T-helper 1 cell treated with Interleukin-12 subunit alpha and Interleukin-12 subunit beta and Interleukin-4 antibody, amounts not matched to agents 30 μg/mL and 1 μg/mL, for 36 hours (primary cell): ENCODE data around the gene IKBKE.

Experiments
- H3K27ac Mint-ChIP-seq: one replicate; pipeline ENCODE4 v1.8.0; 2021; ENCODE audit warnings: mild to moderate bottlenecking, mixed read lengths
- H3K27me3 Mint-ChIP-seq: one replicate; pipeline ENCODE4 v1.8.0; 2021; ENCODE audit warnings: low read depth, mixed read lengths
- H3K36me3 Mint-ChIP-seq: one replicate; pipeline ENCODE4 v1.8.0; 2021; ENCODE audit warnings: low read depth, mixed read lengths
- H3K4me1 Mint-ChIP-seq: one replicate; pipeline ENCODE4 v1.8.0; 2021; ENCODE audit warnings: low read depth, mixed read lengths
- H3K4me3 Mint-ChIP-seq: one replicate; pipeline ENCODE4 v1.8.0; 2021; ENCODE audit warnings: mild to moderate bottlenecking, moderate library complexity, mixed read lengths
- H3K9me3 Mint-ChIP-seq: one replicate; pipeline ENCODE4 v1.8.0; 2021; ENCODE audit warnings: mixed read lengths

IKBKE gene

GRCh38 chr1:206490771-206491405 is 20.6 kb downstream of the IKBKE start:
- Mint-ChIP-seq H3K9me3 (no peaks in the 10 kb centered on the region), H3K4me1 (peaks cover 19% of the 10 kb centered on the region), H3K27me3 (no peaks in the 10 kb centered on the region), H3K27ac (no peak overlapping the region), H3K4me3 (no peak overlapping the region), H3K36me3 (peaks cover 59% of the 10 kb centered on the region)

GRCh38 chr1:206491616-206492015 is 21.3 kb downstream of the IKBKE start:
- no peaks in the 10 kb centered on the region for H3K9me3 Mint-ChIP-seq
- H3K27ac Mint-ChIP-seq, result no peak overlapping the region
- H3K36me3 Mint-ChIP-seq, result peaks cover 64% of the 10 kb centered on the region
- H3K4me1 Mint-ChIP-seq, result peaks cover 23% of the 10 kb centered on the region
- no peaks in the 10 kb centered on the region for H3K27me3 Mint-ChIP-seq
- H3K4me3 Mint-ChIP-seq, result no peak overlapping the region

- no peak overlapping the region for H3K4me3 Mint-ChIP-seq
- peaks cover 63% of the 10 kb centered on the region for H3K36me3 Mint-ChIP-seq
- peaks cover 27% of the 10 kb centered on the region for H3K4me1 Mint-ChIP-seq
- no peaks in the 10 kb centered on the region for H3K9me3 Mint-ChIP-seq
- H3K27me3 Mint-ChIP-seq, result no peaks in the 10 kb centered on the region
- no peak overlapping the region for H3K27ac Mint-ChIP-seq
These were observed 22.3 kb downstream of the IKBKE start for GRCh38 chr1:206492589-206492988.

GRCh38 chr1:206493279-206493678 is 23.0 kb downstream of the IKBKE start:
- H3K36me3 Mint-ChIP-seq, result peaks cover 61% of the 10 kb centered on the region
- H3K4me3 Mint-ChIP-seq, result no peak overlapping the region
- H3K9me3 Mint-ChIP-seq, result no peaks in the 10 kb centered on the region
- H3K4me1 Mint-ChIP-seq, result peaks cover 22% of the 10 kb centered on the region
- H3K27ac Mint-ChIP-seq, result no peak overlapping the region
- no peaks in the 10 kb centered on the region for H3K27me3 Mint-ChIP-seq

- Mint-ChIP-seq H3K9me3 (no peaks in the 10 kb centered on the region), H3K27ac (no peak overlapping the region), H3K4me3 (no peak overlapping the region), H3K36me3 (peaks cover 61% of the 10 kb centered on the region), H3K27me3 (no peaks in the 10 kb centered on the region), H3K4me1 (peaks cover 25% of the 10 kb centered on the region)
These were observed 24.8 kb downstream of the IKBKE start for GRCh38 chr1:206495011-206495461.

GRCh38 chr1:206495493-206496046 is 25.3 kb downstream of the IKBKE start:
- Mint-ChIP-seq H3K4me3 (no peak overlapping the region), H3K27ac (no peak overlapping the region), H3K27me3 (no peaks in the 10 kb centered on the region), H3K9me3 (no peaks in the 10 kb centered on the region), H3K36me3 (peaks cover 59% of the 10 kb centered on the region), H3K4me1 (peaks cover 24% of the 10 kb centered on the region)

- Mint-ChIP-seq H3K4me3 (no peak overlapping the region), H3K27me3 (no peaks in the 10 kb centered on the region), H3K36me3 (peaks cover 52% of the 10 kb centered on the region), H3K9me3 (no peaks in the 10 kb centered on the region), H3K4me1 (peaks cover 17% of the 10 kb centered on the region), H3K27ac (peak overlapping the region; percentile 72)
These were observed 26.0 kb downstream of the IKBKE start for GRCh38 chr1:206496131-206496793.

GRCh38 chr1:206497363-206497762 is 27.1 kb downstream of the IKBKE start:
- Mint-ChIP-seq H3K4me1 (peaks cover 19% of the 10 kb centered on the region), H3K27ac (peak overlapping the region; percentile 59), H3K4me3 (no peak overlapping the region), H3K36me3 (peaks cover 45% of the 10 kb centered on the region), H3K27me3 (no peaks in the 10 kb centered on the region), H3K9me3 (no peaks in the 10 kb centered on the region)

GRCh38 chr1:206497774-206498173 is 27.5 kb downstream of the IKBKE start:
- Mint-ChIP-seq H3K9me3 (no peaks in the 10 kb centered on the region), H3K36me3 (peaks cover 40% of the 10 kb centered on the region), H3K27ac (no peak overlapping the region), H3K4me1 (peaks cover 19% of the 10 kb centered on the region), H3K4me3 (no peak overlapping the region), H3K27me3 (no peaks in the 10 kb centered on the region)

- Mint-ChIP-seq H3K4me3 (no peak overlapping the region), H3K27me3 (no peaks in the 10 kb centered on the region), H3K9me3 (no peaks in the 10 kb centered on the region), H3K27ac (no peak overlapping the region), H3K36me3 (peaks cover 41% of the 10 kb centered on the region), H3K4me1 (peaks cover 25% of the 10 kb centered on the region)
These were observed 28.4 kb downstream of the IKBKE start for GRCh38 chr1:206498685-206499084.

- H3K4me1 Mint-ChIP-seq, result peaks cover 31% of the 10 kb centered on the region
- H3K27ac Mint-ChIP-seq, result no peak overlapping the region
- no peaks in the 10 kb centered on the region for H3K27me3 Mint-ChIP-seq
- no peaks in the 10 kb centered on the region for H3K9me3 Mint-ChIP-seq
- H3K4me3 Mint-ChIP-seq, result no peak overlapping the region
- peaks cover 39% of the 10 kb centered on the region for H3K36me3 Mint-ChIP-seq
These were observed 29.8 kb downstream of the IKBKE start for GRCh38 chr1:206500046-206500445.

GRCh38 chr1:206501881-206502280 is 31.6 kb downstream of the IKBKE start:
- Mint-ChIP-seq H3K9me3 (no peaks in the 10 kb centered on the region), H3K36me3 (peaks cover 27% of the 10 kb centered on the region), H3K4me3 (no peak overlapping the region), H3K4me1 (peaks cover 35% of the 10 kb centered on the region), H3K27me3 (no peaks in the 10 kb centered on the region), H3K27ac (no peak overlapping the region)

GRCh38 chr1:206502403-206502802 is 32.1 kb downstream of the IKBKE start:
- no peaks in the 10 kb centered on the region for H3K27me3 Mint-ChIP-seq
- H3K4me1 Mint-ChIP-seq, result peaks cover 33% of the 10 kb centered on the region
- peaks cover 23% of the 10 kb centered on the region for H3K36me3 Mint-ChIP-seq
- H3K27ac Mint-ChIP-seq, result no peak overlapping the region
- H3K4me3 Mint-ChIP-seq, result no peak overlapping the region
- H3K9me3 Mint-ChIP-seq, result no peaks in the 10 kb centered on the region

GRCh38 chr1:206502812-206503211 is 32.5 kb downstream of the IKBKE start:
- Mint-ChIP-seq H3K4me3 (no peak overlapping the region), H3K9me3 (no peaks in the 10 kb centered on the region), H3K4me1 (peaks cover 33% of the 10 kb centered on the region), H3K27ac (no peak overlapping the region), H3K36me3 (peaks cover 22% of the 10 kb centered on the region), H3K27me3 (no peaks in the 10 kb centered on the region)
